Activated T-cell treated with anti-CD3 and anti-CD28 coated beads for 4 hours (primary cell): Measurements from ENCODE around the gene PHLDA3.

ENCODE experiments used
- DNase-seq: peaks from one replicate; pipeline ENCODE4 v3.0.0-alpha.2; 2020

Gene PHLDA3

GRCh38 chr1:201426479-201427310, 42.3 kb downstream of the PHLDA3 start:
- DNase-seq, result no peak

DNA sequence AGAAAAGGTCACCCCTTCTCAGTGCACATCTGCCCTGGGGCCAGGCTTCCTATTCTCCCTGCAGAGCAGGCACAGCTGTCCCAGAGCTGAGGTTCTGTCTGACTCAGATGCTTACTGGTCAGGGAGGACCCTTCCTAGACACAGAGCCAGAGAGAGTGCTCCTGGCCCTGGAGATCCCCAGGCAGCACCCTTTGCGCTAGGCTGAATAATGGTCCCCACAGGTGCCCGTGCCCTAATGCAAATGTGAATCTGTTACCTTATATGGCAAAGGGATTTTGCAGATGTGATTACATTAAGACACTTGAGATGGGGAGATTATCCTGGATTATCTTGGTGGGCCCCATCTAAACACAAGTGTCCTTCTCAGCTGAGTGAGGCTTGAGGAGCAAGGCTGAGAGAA, 44.8 kb downstream of the PHLDA3 start:
- no peak for DNase-seq

- no peak for DNase-seq
Measured at GRCh38 chr1:201423655-201424054, 45.3 kb downstream of the PHLDA3 start.

- no peak for DNase-seq
Measured at GRCh38 chr1:201422436-201423030, 46.5 kb downstream of the PHLDA3 start.

- DNase-seq, result no peak
Measured at GRCh38 chr1:201422026-201422425, 47.0 kb downstream of the PHLDA3 start.

- no peak for DNase-seq
Measured at GRCh38 chr1:201421041-201421440, 47.9 kb downstream of the PHLDA3 start.

DNA sequence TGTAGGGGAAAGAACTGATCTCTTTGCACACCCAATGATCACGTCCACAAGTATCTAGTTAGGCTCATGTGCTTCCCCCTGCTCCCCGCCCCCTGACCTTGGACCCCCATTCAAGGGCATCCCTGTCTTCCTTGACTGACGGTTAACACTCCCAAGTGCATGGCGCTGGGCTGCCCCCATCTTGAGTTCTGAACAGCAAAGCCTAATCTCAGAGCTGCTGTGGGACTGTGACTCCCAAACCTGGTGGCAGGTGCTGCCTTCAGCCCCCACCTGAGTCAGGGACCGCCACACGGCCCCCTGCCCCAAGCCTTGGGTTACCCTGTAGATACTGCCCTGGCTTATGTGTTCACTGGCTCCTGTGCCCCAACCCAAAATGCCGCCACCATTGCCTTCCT, 48.4 kb downstream of the PHLDA3 start:
- no peak for DNase-seq

GRCh38 chr1:201419746-201420607, 49.0 kb downstream of the PHLDA3 start:
- no peak for DNase-seq

- DNase-seq, result no peak
Measured at GRCh38 chr1:201419256-201419655, 49.7 kb downstream of the PHLDA3 start.

- DNase-seq, result no peak
Measured at GRCh38 chr1:201418461-201418860, 50.5 kb downstream of the PHLDA3 start.
